Gastrocnemius medialis (tissue), 4 donors: ENCODE data around the gene PAPSS1. TPM values are rescaled to one million over a fixed set of nuclear protein-coding genes. Genes with fewer than 3 reads are reported as not detected.

Source experiments
- ATAC-seq, 2 donors: fragments of 150-250 bp; one replicate each; pipeline ENCODE4 v1.9.1; 2016
- DNase-seq, 2 donors: peaks; one replicate each; pipeline ENCODE4 v3.0.0-alpha.2; 2019
- H3K27ac ChIP-seq, 4 donors: fragments of 200-600 bp; sonication (generic); 1 replicate in 1 of 4; 2 replicates in 3 of 4; pipeline ENCODE4 v1.5.1; 2016 to 2018; ENCODE audit warnings: mild to moderate bottlenecking in 2 of 4, moderate library complexity in 1 of 4
- H3K27me3 ChIP-seq, 3 donors: fragments of 200-600 bp; sonication (generic) in 2 of 3; 1 replicate in 1 of 3; 2 replicates in 2 of 3; pipeline versions ENCODE4 v1.5.1 to v1.6.0; 2016 to 2019; ENCODE audit warnings: mild to moderate bottlenecking in 1 of 3, moderate library complexity in 1 of 3
- H3K36me3 ChIP-seq, 2 donors: fragments of 200-600 bp; sonication (generic) in 1 of 2; one replicate each; pipeline ENCODE4 v1.5.1; 2017 to 2018
- H3K4me1 ChIP-seq, 2 donors: fragments of 200-600 bp; sonication (generic) in 1 of 2; one replicate each; pipeline ENCODE4 v1.5.1; 2016 to 2017; ENCODE audit warnings: mild to moderate bottlenecking in 2 of 2
- H3K4me3 ChIP-seq, 4 donors: fragments of 200-600 bp; sonication (generic) in 3 of 4; 1 replicate in 1 of 4; 2 replicates in 3 of 4; pipeline ENCODE4 v1.5.1; 2016 to 2019; ENCODE audit warnings: mild to moderate bottlenecking in 2 of 4
- H3K9me3 ChIP-seq, 3 donors: fragments of 200-600 bp; sonication (generic) in 2 of 3; 1 replicate in 1 of 3; 2 replicates in 2 of 3; pipeline ENCODE4 v1.5.1; 2016 to 2019
- POLR2A ChIP-seq, 2 donors: fragments of 450-650 bp; IDR thresholded peaks; one replicate each; pipeline ENCODE4 v1.6.1; 2017; ENCODE audit warnings: antibody characterized with exemption in 2 of 2, mild to moderate bottlenecking in 2 of 2, moderate library complexity in 2 of 2
- in situ Hi-C, 4 donors: fragments of 200-750 bp; cut with MboI; loops; one replicate each; pipeline versions ENCODE4 v1.15.0 to v1.8.0; 2017; ENCODE audit warnings: low sequenced_read_pairs in 4 of 4
- intact Hi-C: fragments of 100-400 bp; cut with DNase I; formaldehyde crosslinking; loops from one replicate; pipeline ENCODE4 v1.15.1; 2023; ENCODE audit warnings: low total_unique reads
- total RNA-seq, 4 donors: library from RNA; depleted of rRNA; stranded (reverse); fragments of >200 nt; gene quantifications; one replicate each; pipeline versions ENCODE4 v1.1.0 to v1.2.3, GENCODE V29; 2016
- TF ChIP-seq, protein P1 (sequence below), 5 experiments: fragments of 450-650 bp in 3 of 5; fragments of 200-600 bp in 2 of 5; sonication (generic) in 2 of 5; IDR thresholded peaks in 4 of 5; conservative IDR thresholded peaks in 1 of 5; 1 replicate in 4 of 5; 2 replicates in 1 of 5; pipeline ENCODE4 v1.5.1; 2016 to 2019; ENCODE audit warnings: antibody characterized with exemption in 5 of 5, mild to moderate bottlenecking in 3 of 5, moderate library complexity in 3 of 5

Gene PAPSS1
- total RNA-seq, 4 donors from 2014 or later: 3.7 to 7.0 (median 5.9) TPM

DNA sequence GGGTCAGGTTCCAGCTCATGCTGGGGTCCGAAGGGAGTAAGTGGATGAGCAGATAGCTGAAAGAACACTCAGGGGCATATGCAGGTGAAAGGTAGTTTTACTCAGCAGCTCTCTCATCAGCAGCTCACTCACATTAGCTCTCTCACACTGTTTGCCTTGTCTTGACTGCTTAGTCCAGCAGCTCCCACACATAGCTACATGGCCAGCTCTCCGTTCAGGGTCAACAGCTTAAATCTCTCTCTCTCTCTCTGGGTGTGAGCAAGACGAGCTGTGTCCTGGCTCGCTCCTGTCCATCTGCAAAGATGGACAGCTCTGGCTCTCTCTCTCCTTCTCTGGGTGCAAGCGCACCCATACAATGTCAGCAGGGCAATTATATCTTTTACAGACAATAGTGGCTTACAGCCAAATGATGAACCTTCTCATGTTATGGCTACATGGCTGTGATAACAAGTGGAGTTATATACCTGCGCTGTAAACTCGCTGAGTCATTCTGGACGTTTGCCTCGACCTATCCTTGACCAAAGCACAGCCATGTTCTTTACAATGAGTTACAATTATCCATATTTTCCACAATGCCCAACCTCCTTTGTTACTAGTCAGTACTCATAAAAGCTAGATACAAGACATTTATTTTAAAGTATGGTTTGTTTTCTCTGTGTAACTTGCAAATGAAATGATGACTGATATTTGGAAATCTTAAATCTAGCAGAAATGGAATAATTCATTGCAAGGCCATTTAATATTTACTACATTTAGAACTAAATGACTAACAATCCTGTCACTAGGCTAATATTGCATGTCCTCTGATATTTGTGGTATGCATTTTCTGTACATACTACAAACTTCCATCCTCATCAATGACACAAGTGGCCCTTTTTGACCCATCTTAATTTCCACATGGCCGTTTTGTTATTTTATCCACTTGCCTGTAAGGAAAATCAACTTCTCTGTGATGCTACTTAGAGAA is 9.3 kb downstream of the PAPSS1 start:
- Histone ChIP-seq H3K27me3 (no peaks in the 10 kb centered on the region), H3K4me1 (no peaks in the 10 kb centered on the region), H3K9me3 (peaks cover 0 to 6% (median 0%) of the 10 kb centered on the region in 3 donors), H3K36me3 (no peaks in the 10 kb centered on the region), H3K27ac (no peak overlapping the region), H3K4me3 (no peak overlapping the region)
- ATAC-seq (no peak), DNase-seq (no peak)
- TF ChIP-seq POLR2A (IDR thresholded peaks at IDR 0.05): no peak
- TF ChIP-seq, protein P1, sequence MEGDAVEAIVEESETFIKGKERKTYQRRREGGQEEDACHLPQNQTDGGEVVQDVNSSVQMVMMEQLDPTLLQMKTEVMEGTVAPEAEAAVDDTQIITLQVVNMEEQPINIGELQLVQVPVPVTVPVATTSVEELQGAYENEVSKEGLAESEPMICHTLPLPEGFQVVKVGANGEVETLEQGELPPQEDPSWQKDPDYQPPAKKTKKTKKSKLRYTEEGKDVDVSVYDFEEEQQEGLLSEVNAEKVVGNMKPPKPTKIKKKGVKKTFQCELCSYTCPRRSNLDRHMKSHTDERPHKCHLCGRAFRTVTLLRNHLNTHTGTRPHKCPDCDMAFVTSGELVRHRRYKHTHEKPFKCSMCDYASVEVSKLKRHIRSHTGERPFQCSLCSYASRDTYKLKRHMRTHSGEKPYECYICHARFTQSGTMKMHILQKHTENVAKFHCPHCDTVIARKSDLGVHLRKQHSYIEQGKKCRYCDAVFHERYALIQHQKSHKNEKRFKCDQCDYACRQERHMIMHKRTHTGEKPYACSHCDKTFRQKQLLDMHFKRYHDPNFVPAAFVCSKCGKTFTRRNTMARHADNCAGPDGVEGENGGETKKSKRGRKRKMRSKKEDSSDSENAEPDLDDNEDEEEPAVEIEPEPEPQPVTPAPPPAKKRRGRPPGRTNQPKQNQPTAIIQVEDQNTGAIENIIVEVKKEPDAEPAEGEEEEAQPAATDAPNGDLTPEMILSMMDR (IDR thresholded peaks at IDR 0.05 in 4 of 5, conservative IDR thresholded peaks at IDR 0.05 in 1 of 5): no peak
- intact Hi-C loops: no loop called here
- in situ Hi-C loops: loop anchor here in 2 of 4 donors (25.0 kb wide), 2 partner anchors 902 to 927 kb away; partner anchors contain the start of gene RPL34 (in 1 of the 2)

- in situ Hi-C loops: loop anchor here in 2 of 4 donors (25.0 kb wide), 2 partner anchors 902 to 927 kb away; partner anchors contain the start of gene RPL34 (in 1 of the 2)
- no peak overlapping the region for H3K27ac ChIP-seq
- intact Hi-C loops: no loop called here
Observed at GRCh38 chr4:107709916-107710315, 10.1 kb downstream of the PAPSS1 start.

DNA sequence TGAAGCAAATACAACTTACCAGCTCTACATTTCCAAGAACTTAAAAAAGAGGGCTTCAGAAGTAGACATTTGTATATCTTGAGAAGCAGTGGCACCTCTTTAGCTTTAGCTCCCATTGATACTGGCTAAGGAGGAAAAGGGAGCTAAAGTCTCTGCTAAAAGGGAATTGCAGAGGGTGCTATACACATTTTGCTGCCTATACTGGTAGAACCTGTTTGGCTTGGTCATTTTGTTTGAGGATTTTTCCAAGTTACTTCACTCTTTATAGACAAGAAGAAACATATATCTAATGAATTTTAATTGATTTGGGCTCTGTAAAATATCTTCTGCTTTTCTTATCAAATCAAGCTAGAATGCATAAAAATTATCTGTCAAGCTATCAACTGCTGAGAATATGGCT is 11.8 kb downstream of the PAPSS1 start:
- no peak overlapping the region for H3K4me3 ChIP-seq
- no peaks in the 10 kb centered on the region for H3K27me3 ChIP-seq
- intact Hi-C loops: no loop called here
- TF ChIP-seq, protein P1 (IDR thresholded peaks at IDR 0.05 in 4 of 5, conservative IDR thresholded peaks at IDR 0.05 in 1 of 5): no peak
- TF ChIP-seq POLR2A (IDR thresholded peaks at IDR 0.05): no peak
- H3K9me3 ChIP-seq: peaks cover 0 to 11% (median 0%) of the 10 kb centered on the region in 3 donors
- no peak overlapping the region for H3K27ac ChIP-seq
- DNase-seq: no peak
- in situ Hi-C loops: loop anchor here in 2 of 4 donors (25.0 kb wide), 2 partner anchors 904 to 929 kb away; partner anchors contain the start of gene RPL34 (in 1 of the 2)
- ATAC-seq: no peak
- H3K36me3 ChIP-seq: no peaks in the 10 kb centered on the region
- H3K4me1 ChIP-seq: no peaks in the 10 kb centered on the region

More at GRCh38 chr4:107709916-107710315, 10.1 kb downstream of the PAPSS1 start:
- TF ChIP-seq, protein P1 (IDR thresholded peaks at IDR 0.05 in 4 of 5, conservative IDR thresholded peaks at IDR 0.05 in 1 of 5): no peak
- no peak for TF ChIP-seq POLR2A (IDR thresholded peaks at IDR 0.05)
- DNase-seq (no peak), ATAC-seq (no peak)
- Histone ChIP-seq H3K27me3 (no peaks in the 10 kb centered on the region), H3K36me3 (no peaks in the 10 kb centered on the region), H3K4me3 (no peak overlapping the region), H3K4me1 (no peaks in the 10 kb centered on the region), H3K9me3 (peaks cover 0 to 11% (median 0%) of the 10 kb centered on the region in 3 donors)

DNA sequence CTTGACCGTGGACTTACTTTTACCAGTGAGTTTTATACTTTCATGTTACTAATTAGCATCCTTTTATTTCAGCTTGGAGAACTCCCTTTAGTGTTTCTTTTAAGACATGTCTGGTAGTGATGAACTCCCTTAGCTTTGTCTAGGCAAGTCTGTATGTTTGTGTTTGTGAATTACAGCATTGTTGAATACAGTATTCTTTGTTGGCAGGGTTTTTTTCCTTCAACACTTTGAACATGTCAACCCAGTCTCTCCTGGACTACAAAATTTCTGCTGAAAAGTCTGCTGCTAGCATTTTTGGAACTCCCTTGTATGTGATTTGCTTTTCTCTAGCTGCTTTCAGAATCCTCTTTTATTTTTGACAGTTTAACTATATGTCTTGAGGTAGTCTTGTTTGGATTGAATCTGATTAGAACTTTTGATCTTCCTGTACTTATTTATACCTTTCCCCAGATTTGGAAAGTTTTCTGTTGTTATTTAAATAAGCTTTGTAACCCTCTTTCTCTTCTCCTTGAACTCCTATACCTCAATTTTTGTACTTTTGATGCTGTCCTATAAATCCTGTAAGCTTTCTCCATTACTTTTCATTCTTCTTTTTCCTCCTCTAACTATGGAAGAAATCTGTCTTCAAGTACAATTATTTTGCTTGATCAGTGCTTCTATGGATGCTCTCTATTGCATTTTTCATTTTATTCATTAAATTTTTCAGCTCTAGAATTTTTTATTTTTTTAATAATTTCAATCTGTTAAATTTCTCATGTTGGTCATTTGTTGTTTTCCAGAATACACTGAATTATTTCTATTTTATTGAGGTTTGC is 14.1 kb downstream of the PAPSS1 start:
- H3K4me3 ChIP-seq: no peak overlapping the region
- ATAC-seq: no peak
- intact Hi-C loops (no loop called here), in situ Hi-C loops (loop anchor here in 2 of 4 donors (25.0 kb wide), 2 partner anchors 906 to 931 kb away; partner anchors contain the start of gene RPL34 (in 1 of the 2))
- H3K4me1 ChIP-seq: no peaks in the 10 kb centered on the region
- H3K27ac ChIP-seq: no peak overlapping the region
- H3K36me3 ChIP-seq: no peaks in the 10 kb centered on the region
- TF ChIP-seq, protein P1 (IDR thresholded peaks at IDR 0.05 in 4 of 5, conservative IDR thresholded peaks at IDR 0.05 in 1 of 5): no peak
- no peak for TF ChIP-seq POLR2A (IDR thresholded peaks at IDR 0.05)
- peaks cover 0 to 11% (median 0%) of the 10 kb centered on the region in 3 donors for H3K9me3 ChIP-seq
- no peak for DNase-seq
- no peaks in the 10 kb centered on the region for H3K27me3 ChIP-seq
